Measurements from ENCODE around the gene MYO6.

MYO6 gene

DNA sequence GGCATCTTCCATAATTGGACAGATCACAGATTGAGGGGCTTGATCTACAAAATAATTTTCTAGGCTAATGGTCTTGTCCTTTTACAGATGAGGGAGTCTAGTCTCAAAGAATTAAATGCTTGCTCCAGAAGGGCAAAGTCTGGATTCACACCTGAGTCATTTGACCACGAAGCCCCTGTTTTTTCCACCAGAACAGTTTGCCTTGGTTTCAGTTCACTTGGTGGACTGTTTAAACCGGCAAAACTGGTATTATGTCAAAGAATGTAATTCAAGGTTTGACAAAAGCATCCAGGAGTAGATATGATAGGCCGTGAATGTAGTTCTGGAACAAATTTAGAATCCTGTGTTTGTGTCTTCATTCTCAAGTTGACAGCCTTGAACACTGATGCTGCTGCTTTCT lies 3.3 kb downstream of the MYO6 start:
- Histone ChIP-seq H4K20me1 (ENCODE audit: insufficient read depth) (no peaks in the 10 kb centered on the region), H3K9ac (no peak overlapping the region), H3K4me2 (no peak overlapping the region; the same call in 1 of the 2 replicates), H3K79me2 (ENCODE audit: insufficient read depth, low read depth) (no peaks in the 10 kb centered on the region), H3K4me1 (ENCODE audit: low read depth, poor library complexity, severe bottlenecking) (peaks cover 18% of the 10 kb centered on the region), H3K27ac (no peak overlapping the region), H3K4me3 (IDR thresholded peaks at IDR 0.05; ENCODE audit: insufficient read depth, low read depth, low read length) (no peak overlapping the region), H3K36me3 (ENCODE audit: insufficient read depth) (no peaks in the 10 kb centered on the region), H2AFZ (ENCODE audit: low read depth) (no peak overlapping the region), H3K27me3 (ENCODE audit: insufficient read depth, low read depth) (no peaks in the 10 kb centered on the region)
- TF ChIP-seq, protein P1, sequence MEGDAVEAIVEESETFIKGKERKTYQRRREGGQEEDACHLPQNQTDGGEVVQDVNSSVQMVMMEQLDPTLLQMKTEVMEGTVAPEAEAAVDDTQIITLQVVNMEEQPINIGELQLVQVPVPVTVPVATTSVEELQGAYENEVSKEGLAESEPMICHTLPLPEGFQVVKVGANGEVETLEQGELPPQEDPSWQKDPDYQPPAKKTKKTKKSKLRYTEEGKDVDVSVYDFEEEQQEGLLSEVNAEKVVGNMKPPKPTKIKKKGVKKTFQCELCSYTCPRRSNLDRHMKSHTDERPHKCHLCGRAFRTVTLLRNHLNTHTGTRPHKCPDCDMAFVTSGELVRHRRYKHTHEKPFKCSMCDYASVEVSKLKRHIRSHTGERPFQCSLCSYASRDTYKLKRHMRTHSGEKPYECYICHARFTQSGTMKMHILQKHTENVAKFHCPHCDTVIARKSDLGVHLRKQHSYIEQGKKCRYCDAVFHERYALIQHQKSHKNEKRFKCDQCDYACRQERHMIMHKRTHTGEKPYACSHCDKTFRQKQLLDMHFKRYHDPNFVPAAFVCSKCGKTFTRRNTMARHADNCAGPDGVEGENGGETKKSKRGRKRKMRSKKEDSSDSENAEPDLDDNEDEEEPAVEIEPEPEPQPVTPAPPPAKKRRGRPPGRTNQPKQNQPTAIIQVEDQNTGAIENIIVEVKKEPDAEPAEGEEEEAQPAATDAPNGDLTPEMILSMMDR (conservative IDR thresholded peaks at IDR 0.05; ENCODE audit: low read depth, low read length) = no peak

GRCh38 chr6:75755704-75756103 lies 6.7 kb downstream of the MYO6 start:
- no peak overlapping the region for H3K4me3 ChIP-seq (IDR thresholded peaks at IDR 0.05; ENCODE audit: insufficient read depth, low read depth, low read length)
- H2AFZ ChIP-seq (ENCODE audit: low read depth) = no peak overlapping the region
- H3K27ac ChIP-seq = no peak overlapping the region
- H3K79me2 ChIP-seq (ENCODE audit: insufficient read depth, low read depth) = no peaks in the 10 kb centered on the region
- no peak overlapping the region for H3K9ac ChIP-seq
- no peaks in the 10 kb centered on the region for H3K36me3 ChIP-seq (ENCODE audit: insufficient read depth)
- H3K4me1 ChIP-seq (ENCODE audit: low read depth, poor library complexity, severe bottlenecking) = peaks cover 17% of the 10 kb centered on the region
- H4K20me1 ChIP-seq (ENCODE audit: insufficient read depth) = no peaks in the 10 kb centered on the region
- no peak overlapping the region for H3K4me2 ChIP-seq
- TF ChIP-seq, protein P1 (conservative IDR thresholded peaks at IDR 0.05; ENCODE audit: low read depth, low read length) = no peak
- no peaks in the 10 kb centered on the region for H3K27me3 ChIP-seq (ENCODE audit: insufficient read depth, low read depth)

DNA sequence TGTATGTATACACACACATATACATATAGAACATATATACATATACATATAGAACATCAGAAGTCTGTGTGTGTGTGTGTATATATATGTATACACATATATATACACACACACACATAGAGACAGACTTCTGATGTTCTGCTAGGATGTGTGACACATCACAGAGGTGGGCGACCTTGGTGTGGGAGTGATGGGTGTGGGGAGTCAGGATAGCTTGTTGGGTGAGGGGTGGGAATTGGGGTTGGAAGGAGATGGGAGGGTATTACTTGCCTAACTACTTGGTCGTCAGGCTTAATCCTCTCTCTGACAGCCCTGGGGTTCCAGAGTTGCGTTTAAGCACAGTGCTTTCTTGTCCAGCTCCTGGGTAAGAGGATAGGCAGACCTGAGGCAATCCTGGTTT lies 8.3 kb downstream of the MYO6 start:
- Histone ChIP-seq H3K4me1 (ENCODE audit: low read depth, poor library complexity, severe bottlenecking) (peaks cover 12% of the 10 kb centered on the region), H3K36me3 (ENCODE audit: insufficient read depth) (no peaks in the 10 kb centered on the region), H3K27ac (no peak overlapping the region), H3K4me2 (no peak overlapping the region), H3K4me3 (IDR thresholded peaks at IDR 0.05; ENCODE audit: insufficient read depth, low read depth, low read length) (no peak overlapping the region), H3K9ac (no peak overlapping the region), H4K20me1 (ENCODE audit: insufficient read depth) (no peaks in the 10 kb centered on the region), H3K79me2 (ENCODE audit: insufficient read depth, low read depth) (no peaks in the 10 kb centered on the region), H2AFZ (ENCODE audit: low read depth) (no peak overlapping the region), H3K27me3 (ENCODE audit: insufficient read depth, low read depth) (no peaks in the 10 kb centered on the region)
- TF ChIP-seq, protein P1 (conservative IDR thresholded peaks at IDR 0.05; ENCODE audit: low read depth, low read length) = no peak

DNA sequence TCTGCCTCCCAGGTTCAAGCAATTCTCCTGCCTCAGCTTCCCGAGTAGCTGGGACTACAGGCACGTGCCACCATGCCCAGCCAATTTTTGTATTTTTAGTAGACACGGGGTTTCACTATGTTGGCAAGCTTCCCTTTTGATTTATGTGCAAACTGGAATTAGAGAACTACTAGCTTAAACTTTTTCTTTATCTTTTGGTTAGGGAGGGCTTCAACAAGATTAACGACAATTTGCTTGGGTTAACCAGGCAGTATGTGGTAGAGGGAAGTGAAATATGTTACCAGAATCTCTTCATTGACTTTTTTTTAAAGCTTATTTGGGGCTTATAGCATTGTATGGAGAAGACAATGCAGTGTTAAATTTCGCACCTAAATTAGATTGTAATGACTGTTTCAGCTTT lies 9.0 kb downstream of the MYO6 start:
- no peak overlapping the region for H2AFZ ChIP-seq (ENCODE audit: low read depth)
- H4K20me1 ChIP-seq (ENCODE audit: insufficient read depth) = no peaks in the 10 kb centered on the region
- H3K27me3 ChIP-seq (ENCODE audit: insufficient read depth, low read depth) = no peaks in the 10 kb centered on the region
- H3K79me2 ChIP-seq (ENCODE audit: insufficient read depth, low read depth) = no peaks in the 10 kb centered on the region
- TF ChIP-seq, protein P1 (conservative IDR thresholded peaks at IDR 0.05; ENCODE audit: low read depth, low read length) = no peak
- H3K4me1 ChIP-seq (ENCODE audit: low read depth, poor library complexity, severe bottlenecking) = peaks cover 7% of the 10 kb centered on the region
- no peak overlapping the region for H3K4me3 ChIP-seq (IDR thresholded peaks at IDR 0.05; ENCODE audit: insufficient read depth, low read depth, low read length)
- no peak overlapping the region for H3K9ac ChIP-seq
- no peak overlapping the region for H3K4me2 ChIP-seq
- no peaks in the 10 kb centered on the region for H3K36me3 ChIP-seq (ENCODE audit: insufficient read depth)
- no peak overlapping the region for H3K27ac ChIP-seq
